RWPE2 (cell line): ENCODE results near the gene ESRP2.

Source experiments
- ATAC-seq: fragments of 200-7000 bp; cut with Tn5 transposase; 3 replicates; pipeline ENCODE4 v1.9.1; 2021; ENCODE audit warnings: low read depth
- DNase-seq: peaks from one replicate; pipeline ENCODE4 v3.0.0-alpha.2; 2020; ENCODE audit warnings: low spot score
- H3K27ac ChIP-seq: fragments of 450-650 bp; 2 replicates; pipeline ENCODE4 v1.5.1; 2017; ENCODE audit warnings: mild to moderate bottlenecking; ENCODE audit not compliant: poor library complexity, severe bottlenecking
- H3K27me3 ChIP-seq: fragments of 250-450 bp; sonication (Bioruptor Pico); 2 replicates; pipeline ENCODE4 v1.5.1; 2021; ENCODE audit warnings: mild to moderate bottlenecking, moderate library complexity; ENCODE audit not compliant: insufficient read depth, poor library complexity, severe bottlenecking
- H3K36me3 ChIP-seq: fragments of 250-450 bp; sonication (Bioruptor Pico); 2 replicates; pipeline ENCODE4 v1.5.1; 2020; ENCODE audit warnings: low read depth, mild to moderate bottlenecking, moderate library complexity
- H3K4me1 ChIP-seq: fragments of 250-450 bp; sonication (Bioruptor Pico); 2 replicates; pipeline ENCODE4 v1.5.1; 2021; ENCODE audit warnings: mild to moderate bottlenecking, moderate library complexity; ENCODE audit not compliant: insufficient read depth, poor library complexity, severe bottlenecking
- H3K4me3 ChIP-seq: fragments of 250-450 bp; sonication (Bioruptor Pico); 2 replicates; pipeline ENCODE4 v1.5.1; 2021; ENCODE audit warnings: mild to moderate bottlenecking, moderate library complexity; ENCODE audit not compliant: severe bottlenecking
- H3K9me3 ChIP-seq: fragments of 250-450 bp; sonication (Bioruptor Pico); 2 replicates; pipeline ENCODE4 v1.5.1; 2021; ENCODE audit warnings: mild to moderate bottlenecking, moderate library complexity; ENCODE audit not compliant: severe bottlenecking
- TF ChIP-seq, protein P1 (sequence below): fragments of 450-650 bp; IDR thresholded peaks from one replicate; pipeline ENCODE4 v1.5.1; 2017; ENCODE audit warnings: mild to moderate bottlenecking, moderate library complexity; ENCODE audit not compliant: poor library complexity, severe bottlenecking

Gene ESRP2

DNA sequence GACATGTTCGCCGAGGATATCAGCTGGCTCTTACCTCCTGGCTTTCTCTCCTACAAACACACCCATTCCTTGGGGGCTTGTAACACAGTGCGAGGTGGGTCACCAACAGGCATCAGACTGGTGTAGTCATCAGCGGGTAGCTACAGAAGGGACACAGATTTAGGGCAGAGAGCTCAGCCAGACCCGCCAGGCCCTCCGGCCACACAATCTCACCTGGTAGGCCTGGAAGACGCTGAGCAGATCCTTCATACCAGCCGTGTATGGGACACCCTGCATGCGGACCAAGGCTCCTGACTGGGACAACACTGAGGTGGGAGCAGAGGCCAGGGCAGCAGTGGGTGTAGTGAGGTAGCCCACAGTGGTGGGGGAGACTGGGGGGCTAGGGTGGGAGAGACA, 5.8 kb downstream of the ESRP2 start:
- no peak overlapping the region for H3K4me3 ChIP-seq
- H3K9me3 ChIP-seq = no peaks in the 10 kb centered on the region
- no peak overlapping the region for H3K27ac ChIP-seq
- peaks cover 12% of the 10 kb centered on the region for H3K4me1 ChIP-seq
- no peak for DNase-seq
- TF ChIP-seq, protein P1, sequence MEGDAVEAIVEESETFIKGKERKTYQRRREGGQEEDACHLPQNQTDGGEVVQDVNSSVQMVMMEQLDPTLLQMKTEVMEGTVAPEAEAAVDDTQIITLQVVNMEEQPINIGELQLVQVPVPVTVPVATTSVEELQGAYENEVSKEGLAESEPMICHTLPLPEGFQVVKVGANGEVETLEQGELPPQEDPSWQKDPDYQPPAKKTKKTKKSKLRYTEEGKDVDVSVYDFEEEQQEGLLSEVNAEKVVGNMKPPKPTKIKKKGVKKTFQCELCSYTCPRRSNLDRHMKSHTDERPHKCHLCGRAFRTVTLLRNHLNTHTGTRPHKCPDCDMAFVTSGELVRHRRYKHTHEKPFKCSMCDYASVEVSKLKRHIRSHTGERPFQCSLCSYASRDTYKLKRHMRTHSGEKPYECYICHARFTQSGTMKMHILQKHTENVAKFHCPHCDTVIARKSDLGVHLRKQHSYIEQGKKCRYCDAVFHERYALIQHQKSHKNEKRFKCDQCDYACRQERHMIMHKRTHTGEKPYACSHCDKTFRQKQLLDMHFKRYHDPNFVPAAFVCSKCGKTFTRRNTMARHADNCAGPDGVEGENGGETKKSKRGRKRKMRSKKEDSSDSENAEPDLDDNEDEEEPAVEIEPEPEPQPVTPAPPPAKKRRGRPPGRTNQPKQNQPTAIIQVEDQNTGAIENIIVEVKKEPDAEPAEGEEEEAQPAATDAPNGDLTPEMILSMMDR = no peak
- H3K27me3 ChIP-seq = no peaks in the 10 kb centered on the region
- H3K36me3 ChIP-seq = peaks cover 37% of the 10 kb centered on the region
- ATAC-seq = no peak

DNA sequence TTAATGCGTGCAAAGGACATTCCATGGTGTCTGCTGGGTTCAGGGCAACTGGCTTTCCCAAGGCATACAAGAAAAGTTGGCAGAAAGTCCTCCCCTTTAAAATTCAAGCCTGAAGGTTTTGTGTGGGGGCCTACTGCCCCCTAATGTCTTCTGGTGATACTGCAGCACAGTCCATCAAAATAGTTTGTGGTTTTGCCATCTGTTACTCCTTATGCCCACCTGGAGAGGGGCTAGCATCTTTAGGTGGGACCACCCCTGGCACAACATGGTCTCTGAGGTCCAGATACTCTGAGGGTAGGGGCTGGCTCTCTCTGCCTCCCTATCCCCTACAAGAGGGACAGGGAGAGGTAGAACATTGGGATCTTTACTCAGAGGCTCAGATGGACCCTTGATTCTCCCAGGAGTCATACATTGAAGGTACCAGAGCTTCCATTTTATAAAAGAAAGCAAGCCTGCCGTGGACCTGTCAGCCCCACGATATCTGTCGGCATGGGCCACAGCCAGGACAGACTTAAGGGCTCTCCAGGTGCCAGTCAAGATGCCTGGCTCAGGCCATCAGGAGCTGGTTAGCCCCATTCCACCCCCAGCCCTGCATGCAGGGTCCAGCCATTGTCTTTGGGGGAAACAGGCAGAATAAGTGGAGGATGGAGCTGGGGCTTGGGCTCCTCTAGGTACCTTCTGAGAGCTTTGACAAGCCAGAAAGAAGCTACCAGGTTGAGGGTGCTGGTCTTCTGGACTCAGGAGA, 6.3 kb downstream of the ESRP2 start:
- no peaks in the 10 kb centered on the region for H3K27me3 ChIP-seq
- TF ChIP-seq, protein P1 = peak; percentile 90
- no peak overlapping the region for H3K4me3 ChIP-seq
- H3K27ac ChIP-seq = no peak overlapping the region
- DNase-seq (no peak), ATAC-seq (no peak)
- peaks cover 37% of the 10 kb centered on the region for H3K36me3 ChIP-seq
- H3K4me1 ChIP-seq = peaks cover 11% of the 10 kb centered on the region
- no peaks in the 10 kb centered on the region for H3K9me3 ChIP-seq

DNA sequence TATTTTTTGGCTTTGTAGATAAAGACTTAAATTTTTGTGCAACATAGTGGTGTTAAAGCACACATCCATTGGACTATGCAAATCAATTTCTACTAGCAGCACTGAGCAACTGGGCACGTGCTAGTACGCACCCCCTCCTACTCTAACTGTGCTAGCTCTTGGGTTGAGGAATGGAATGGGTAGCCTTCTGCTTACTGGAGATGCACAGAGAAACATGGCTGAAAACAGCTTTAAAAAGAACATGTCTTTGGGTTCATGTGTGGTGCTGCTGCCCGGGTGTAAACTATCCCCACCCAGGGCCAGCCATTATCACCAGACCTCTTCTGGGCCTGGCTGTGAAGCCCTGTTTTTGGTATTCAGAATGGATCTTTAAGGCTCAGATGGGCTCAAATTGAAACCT, 7.3 kb downstream of the ESRP2 start:
- H3K36me3 ChIP-seq = peaks cover 37% of the 10 kb centered on the region
- TF ChIP-seq, protein P1 = no peak
- no peak for ATAC-seq
- no peak overlapping the region for H3K4me3 ChIP-seq
- H3K4me1 ChIP-seq = peaks cover 2% of the 10 kb centered on the region
- H3K27me3 ChIP-seq = no peaks in the 10 kb centered on the region
- no peak overlapping the region for H3K27ac ChIP-seq
- no peaks in the 10 kb centered on the region for H3K9me3 ChIP-seq
- DNase-seq = no peak

DNA sequence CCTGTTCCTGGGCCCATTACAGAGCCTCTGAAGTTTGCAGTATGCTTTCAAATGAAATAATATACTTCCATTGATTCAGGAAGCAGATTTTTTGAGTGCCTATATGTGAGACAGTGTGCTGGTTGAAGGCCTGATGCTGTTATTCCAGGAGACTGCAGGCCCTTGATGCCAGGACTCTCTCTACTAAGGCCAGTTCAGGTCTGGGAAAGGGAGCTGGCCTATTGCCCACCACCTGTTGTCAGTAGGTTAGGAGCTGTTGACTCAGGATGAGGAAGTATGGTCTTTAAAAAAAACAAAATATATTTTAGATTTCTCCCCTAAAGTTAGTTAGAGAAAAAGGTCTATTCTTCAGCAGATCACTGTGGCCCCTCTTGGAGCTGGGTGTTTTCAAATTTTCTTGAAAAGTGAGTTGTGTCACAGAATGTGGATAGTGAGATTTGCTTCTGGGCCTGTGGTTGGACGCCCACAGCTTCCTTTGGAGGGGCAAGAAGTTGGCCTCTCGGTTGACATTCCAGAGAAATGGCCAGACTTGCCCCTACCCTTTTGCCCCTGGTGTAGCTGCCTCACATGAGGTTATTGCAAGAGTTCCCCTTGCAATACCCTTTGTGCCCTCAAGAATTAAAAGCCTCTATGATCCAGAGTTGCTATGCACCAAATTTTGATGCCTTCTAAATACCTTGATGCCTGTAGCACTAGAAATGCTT, 7.9 kb downstream of the ESRP2 start:
- ATAC-seq = no peak
- Histone ChIP-seq H3K36me3 (peaks cover 31% of the 10 kb centered on the region), H3K27ac (no peak overlapping the region), H3K4me3 (no peak overlapping the region), H3K27me3 (no peaks in the 10 kb centered on the region), H3K4me1 (no peaks in the 10 kb centered on the region), H3K9me3 (no peaks in the 10 kb centered on the region)
- DNase-seq = no peak
- TF ChIP-seq, protein P1 = no peak
